Bladder microvascular endothelial cell (primary cell): ENCODE data around the gene OR2V1. TPM values are rescaled to one million over a fixed set of nuclear protein-coding genes. Genes with fewer than 3 reads are reported as not detected.

ENCODE experiments used
- total RNA-seq: library from RNA; depleted of rRNA; stranded (reverse); fragments of >200 nt; gene quantifications from 2 replicates; pipeline ENCODE4 v1.2.3, GENCODE V29; 2014

Gene OR2V1
- not detected in 2 replicates for total RNA-seq

GRCh38 chr5:181130832-181131496 lies at the start of gene OR2V1:
Gene OR2V1, minus strand, starts transcription at chr5:181131169. Its CDS starts 5,865 bp downstream, at chr5:181125304.

GRCh38 chr5:181146927-181147636 lies 16.1 kb upstream of the OR2V1 start, which contains the start of gene OR2V2:
Gene OR2V2, plus strand, starts transcription at chr5:181147586. Its CDS starts 7,357 bp downstream, at chr5:181154943.

Other genes starting within 250 kb of the OR2V1 start
- gene BTNL8, start 232.0 kb downstream of the OR2V1 start, total RNA-seq = not detected in 2 replicates
- gene BTNL3, start 142.3 kb downstream of the OR2V1 start, total RNA-seq = not detected in 2 replicates
- 0.13 and 0.81 TPM in 2 replicates for gene BTNL9, start 90.9 kb downstream of the OR2V1 start, total RNA-seq
- gene OR2V2, start 16.4 kb upstream of the OR2V1 start, total RNA-seq = not detected in 2 replicates
- 2.0 and 8.6 TPM in 2 replicates for gene TRIM7, start 74.0 kb upstream of the OR2V1 start, total RNA-seq
- 7.8 and 11.2 TPM in 2 replicates for gene TRIM41, start 92.1 kb upstream of the OR2V1 start, total RNA-seq
- 3,744 and 4,748 TPM in 2 replicates for gene RACK1, start 112.7 kb upstream of the OR2V1 start, total RNA-seq
- 5.8 and 10.3 TPM in 2 replicates for gene TRIM52, start 130.0 kb upstream of the OR2V1 start, total RNA-seq
- gene OR4F3, start 236.1 kb upstream of the OR2V1 start, total RNA-seq = not detected in 2 replicates